ENCODE results near the gene GBP6.

GRCh38 chr1:89352421-89352820 lies 11.4 kb upstream of the GBP6 start:
- TF ChIP-seq EP300 (IDR thresholded peaks at IDR 0.05) = no peak
- no peak for TF ChIP-seq PHF8 (IDR thresholded peaks at IDR 0.05; ENCODE audit: borderline replicate concordance, low read depth)
- TF ChIP-seq, protein P1, sequence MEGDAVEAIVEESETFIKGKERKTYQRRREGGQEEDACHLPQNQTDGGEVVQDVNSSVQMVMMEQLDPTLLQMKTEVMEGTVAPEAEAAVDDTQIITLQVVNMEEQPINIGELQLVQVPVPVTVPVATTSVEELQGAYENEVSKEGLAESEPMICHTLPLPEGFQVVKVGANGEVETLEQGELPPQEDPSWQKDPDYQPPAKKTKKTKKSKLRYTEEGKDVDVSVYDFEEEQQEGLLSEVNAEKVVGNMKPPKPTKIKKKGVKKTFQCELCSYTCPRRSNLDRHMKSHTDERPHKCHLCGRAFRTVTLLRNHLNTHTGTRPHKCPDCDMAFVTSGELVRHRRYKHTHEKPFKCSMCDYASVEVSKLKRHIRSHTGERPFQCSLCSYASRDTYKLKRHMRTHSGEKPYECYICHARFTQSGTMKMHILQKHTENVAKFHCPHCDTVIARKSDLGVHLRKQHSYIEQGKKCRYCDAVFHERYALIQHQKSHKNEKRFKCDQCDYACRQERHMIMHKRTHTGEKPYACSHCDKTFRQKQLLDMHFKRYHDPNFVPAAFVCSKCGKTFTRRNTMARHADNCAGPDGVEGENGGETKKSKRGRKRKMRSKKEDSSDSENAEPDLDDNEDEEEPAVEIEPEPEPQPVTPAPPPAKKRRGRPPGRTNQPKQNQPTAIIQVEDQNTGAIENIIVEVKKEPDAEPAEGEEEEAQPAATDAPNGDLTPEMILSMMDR (IDR thresholded peaks at IDR 0.05) = no peak
- no peak for TF ChIP-seq KDM1A (IDR thresholded peaks at IDR 0.05; ENCODE audit: low read depth)
- no peak for TF ChIP-seq ZSCAN20 (CRISPR knock-in tag; IDR thresholded peaks at IDR 0.05)
- no peak for TF ChIP-seq ZNF302 (CRISPR knock-in tag; IDR thresholded peaks at IDR 0.05)
- TF ChIP-seq MYC (IDR thresholded peaks at IDR 0.05; ENCODE audit: borderline replicate concordance, low read length) = no peak
- TF ChIP-seq CHD4 (IDR thresholded peaks at IDR 0.05; ENCODE audit: borderline replicate concordance) = no peak
- TF ChIP-seq CHD2 (IDR thresholded peaks at IDR 0.05; ENCODE audit: low read length, partially characterized antibody) = no peak
- TF ChIP-seq, protein P2, sequence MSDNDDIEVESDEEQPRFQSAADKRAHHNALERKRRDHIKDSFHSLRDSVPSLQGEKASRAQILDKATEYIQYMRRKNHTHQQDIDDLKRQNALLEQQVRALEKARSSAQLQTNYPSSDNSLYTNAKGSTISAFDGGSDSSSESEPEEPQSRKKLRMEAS (IDR thresholded peaks at IDR 0.05) = no peak
